Nephron progenitor cell (in vitro differentiated cells): Measurements from ENCODE around the gene MYO1B.

Experiments used
- DNase-seq: peaks from one replicate; pipeline ENCODE4 v3.0.0; 2021
- H3K27ac Mint-ChIP-seq: 2 replicates; pipeline ENCODE4 v1.8.0; 2021; ENCODE audit warnings: mild to moderate bottlenecking, moderate library complexity, mixed read lengths
- H3K27me3 Mint-ChIP-seq: 2 replicates; pipeline ENCODE4 v1.8.0; 2021; ENCODE audit warnings: mild to moderate bottlenecking, low read depth, mixed read lengths; ENCODE audit not compliant: poor library complexity
- H3K36me3 Mint-ChIP-seq: 2 replicates; pipeline ENCODE4 v1.8.0; 2021; ENCODE audit warnings: low read depth, mixed read lengths
- H3K4me1 Mint-ChIP-seq: 2 replicates; pipeline ENCODE4 v1.8.0; 2021; ENCODE audit warnings: mixed read lengths
- H3K4me3 Mint-ChIP-seq: 2 replicates; pipeline ENCODE4 v1.8.0; 2021; ENCODE audit warnings: mild to moderate bottlenecking, moderate library complexity, mixed read lengths
- H3K9me3 Mint-ChIP-seq: 2 replicates; pipeline ENCODE4 v1.8.0; 2021; ENCODE audit warnings: mild to moderate bottlenecking, moderate library complexity, mixed read lengths
- TF ChIP-seq, protein P1 (sequence below): fragments of 200-600 bp; sonication (generic); IDR thresholded peaks from 2 replicates; pipeline ENCODE4 v1.5.0; 2021; ENCODE audit warnings: antibody characterized with exemption

Gene MYO1B

DNA sequence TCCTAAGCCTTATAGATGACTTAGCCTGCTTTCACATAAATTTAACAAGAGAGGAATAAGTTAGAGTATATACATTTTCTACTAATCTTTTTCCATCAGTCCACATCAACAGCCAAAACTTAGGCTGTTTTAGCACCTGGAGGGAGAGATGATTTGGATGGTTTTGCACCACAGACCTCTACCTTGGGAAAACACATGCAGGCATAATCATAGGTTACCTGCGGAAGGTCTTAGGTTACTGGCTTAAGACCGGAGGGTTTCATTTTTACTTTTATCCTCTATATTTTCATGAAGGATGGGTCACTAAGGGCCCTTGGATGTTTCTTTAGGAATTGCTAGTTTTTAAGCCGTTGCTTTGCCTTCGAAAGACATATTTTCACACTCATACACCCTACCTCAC lies 66.0 kb downstream of the MYO1B start:
- H3K4me1 Mint-ChIP-seq: peaks cover 4% of the 10 kb centered on the region
- H3K27me3 Mint-ChIP-seq: no peaks in the 10 kb centered on the region
- no peak overlapping the region for H3K27ac Mint-ChIP-seq
- DNase-seq: no peak
- H3K36me3 Mint-ChIP-seq: peaks cover 14% of the 10 kb centered on the region
- H3K9me3 Mint-ChIP-seq: no peaks in the 10 kb centered on the region
- TF ChIP-seq, protein P1, sequence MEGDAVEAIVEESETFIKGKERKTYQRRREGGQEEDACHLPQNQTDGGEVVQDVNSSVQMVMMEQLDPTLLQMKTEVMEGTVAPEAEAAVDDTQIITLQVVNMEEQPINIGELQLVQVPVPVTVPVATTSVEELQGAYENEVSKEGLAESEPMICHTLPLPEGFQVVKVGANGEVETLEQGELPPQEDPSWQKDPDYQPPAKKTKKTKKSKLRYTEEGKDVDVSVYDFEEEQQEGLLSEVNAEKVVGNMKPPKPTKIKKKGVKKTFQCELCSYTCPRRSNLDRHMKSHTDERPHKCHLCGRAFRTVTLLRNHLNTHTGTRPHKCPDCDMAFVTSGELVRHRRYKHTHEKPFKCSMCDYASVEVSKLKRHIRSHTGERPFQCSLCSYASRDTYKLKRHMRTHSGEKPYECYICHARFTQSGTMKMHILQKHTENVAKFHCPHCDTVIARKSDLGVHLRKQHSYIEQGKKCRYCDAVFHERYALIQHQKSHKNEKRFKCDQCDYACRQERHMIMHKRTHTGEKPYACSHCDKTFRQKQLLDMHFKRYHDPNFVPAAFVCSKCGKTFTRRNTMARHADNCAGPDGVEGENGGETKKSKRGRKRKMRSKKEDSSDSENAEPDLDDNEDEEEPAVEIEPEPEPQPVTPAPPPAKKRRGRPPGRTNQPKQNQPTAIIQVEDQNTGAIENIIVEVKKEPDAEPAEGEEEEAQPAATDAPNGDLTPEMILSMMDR: no peak
- no peak overlapping the region for H3K4me3 Mint-ChIP-seq

DNA sequence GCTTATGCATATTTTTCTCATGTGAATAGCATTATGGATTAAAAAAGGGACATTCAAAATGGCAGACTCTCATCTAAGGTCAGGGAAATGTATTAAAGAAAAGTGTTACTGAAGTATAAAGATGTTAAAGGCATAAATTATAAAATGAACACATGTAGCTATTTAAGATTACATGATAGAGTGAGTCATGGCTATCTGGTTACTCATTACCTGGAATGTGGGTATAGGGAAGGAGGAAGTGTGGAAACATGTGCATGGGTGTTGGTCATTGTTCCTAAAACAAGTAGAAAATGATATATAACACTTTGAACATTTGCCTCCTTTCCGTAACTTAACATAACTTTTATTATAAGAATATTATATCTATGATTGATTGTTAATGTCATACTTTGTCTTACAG lies 66.4 kb downstream of the MYO1B start:
- Mint-ChIP-seq H3K27ac (no peak overlapping the region), H3K9me3 (no peaks in the 10 kb centered on the region), H3K4me1 (peaks cover 6% of the 10 kb centered on the region), H3K4me3 (no peak overlapping the region), H3K36me3 (peaks cover 10% of the 10 kb centered on the region), H3K27me3 (no peaks in the 10 kb centered on the region)
- no peak for DNase-seq
- TF ChIP-seq, protein P1: no peak

DNA sequence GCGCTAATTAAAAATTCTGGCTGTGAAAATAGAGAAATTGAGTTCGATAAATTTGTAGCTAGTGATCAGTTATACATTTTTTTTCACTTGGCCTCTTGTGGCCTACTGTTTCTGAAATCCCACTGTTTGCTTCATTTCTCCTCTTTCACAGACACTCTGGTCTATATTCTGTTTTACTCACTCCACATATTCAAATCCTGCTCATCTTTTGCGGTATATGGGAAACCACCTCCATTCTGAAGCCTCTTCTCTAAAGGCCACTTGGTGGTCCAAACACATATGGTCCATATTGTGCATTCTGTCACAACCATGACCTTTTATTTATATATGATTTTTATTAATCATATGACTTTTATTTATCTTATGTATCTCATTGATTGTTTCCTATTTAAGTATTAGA lies 67.0 kb downstream of the MYO1B start:
- no peak overlapping the region for H3K4me3 Mint-ChIP-seq
- TF ChIP-seq, protein P1: no peak
- H3K27ac Mint-ChIP-seq: no peak overlapping the region
- peaks cover 12% of the 10 kb centered on the region for H3K4me1 Mint-ChIP-seq
- peaks cover 6% of the 10 kb centered on the region for H3K36me3 Mint-ChIP-seq
- H3K27me3 Mint-ChIP-seq: no peaks in the 10 kb centered on the region
- H3K9me3 Mint-ChIP-seq: no peaks in the 10 kb centered on the region
- no peak for DNase-seq

DNA sequence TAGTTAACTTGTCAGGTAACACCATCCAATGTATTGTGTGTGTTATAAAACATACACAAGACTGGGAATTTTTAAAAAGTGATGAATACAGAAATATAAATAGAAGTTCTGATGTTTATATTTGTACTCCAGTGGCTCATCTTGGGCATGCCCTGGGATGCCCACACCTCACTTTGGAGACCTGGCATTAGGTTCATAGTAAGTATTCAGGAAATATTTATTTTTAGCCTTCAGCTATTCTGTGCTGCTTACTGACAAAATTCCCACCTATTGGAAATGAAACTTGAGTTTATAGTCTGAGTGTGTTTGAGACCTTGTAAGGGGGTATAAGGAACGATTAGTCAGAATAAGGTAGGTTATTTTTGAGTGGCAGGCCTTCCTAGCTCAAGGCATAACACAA lies 67.5 kb downstream of the MYO1B start:
- no peak for DNase-seq
- H3K27ac Mint-ChIP-seq: no peak overlapping the region
- no peaks in the 10 kb centered on the region for H3K27me3 Mint-ChIP-seq
- H3K9me3 Mint-ChIP-seq: no peaks in the 10 kb centered on the region
- TF ChIP-seq, protein P1: no peak
- H3K4me3 Mint-ChIP-seq: no peak overlapping the region
- H3K4me1 Mint-ChIP-seq: peaks cover 15% of the 10 kb centered on the region
- peaks cover under 1% of the 10 kb centered on the region for H3K36me3 Mint-ChIP-seq

DNA sequence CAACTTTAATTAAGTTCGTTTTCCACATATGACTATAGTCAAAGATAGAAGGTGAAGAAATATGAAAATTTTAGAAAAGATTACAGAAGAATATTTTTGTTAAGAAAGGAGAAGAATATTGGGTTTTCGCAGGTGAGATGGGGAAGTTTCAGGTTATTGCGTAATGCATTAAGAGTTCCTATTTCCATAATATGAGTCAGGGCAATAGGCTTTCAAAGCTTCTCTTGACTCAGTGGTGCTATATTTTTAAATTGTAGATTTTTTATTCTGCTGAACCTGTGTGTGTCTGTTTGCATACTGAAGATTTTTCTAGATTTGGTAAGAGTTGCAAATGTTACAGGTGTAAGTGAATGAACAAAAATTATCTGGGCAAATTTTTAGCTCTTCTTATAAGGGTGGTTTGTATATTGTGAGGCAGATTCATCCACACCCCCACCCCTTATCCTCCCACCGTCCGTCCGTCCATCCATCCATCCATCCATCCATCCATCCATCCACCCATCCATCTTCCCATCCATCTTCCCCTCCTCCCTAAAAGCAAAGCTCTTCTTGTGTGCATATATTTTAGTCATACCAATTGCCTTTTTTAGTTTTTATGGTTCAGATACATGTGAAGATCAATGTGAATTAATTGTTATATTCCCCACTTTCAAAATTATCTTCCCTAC lies 69.6 kb downstream of the MYO1B start:
- Mint-ChIP-seq H3K27me3 (no peaks in the 10 kb centered on the region), H3K36me3 (no peaks in the 10 kb centered on the region), H3K4me1 (peaks cover 36% of the 10 kb centered on the region), H3K4me3 (no peak overlapping the region), H3K9me3 (no peaks in the 10 kb centered on the region), H3K27ac (no peak overlapping the region)
- TF ChIP-seq, protein P1: no peak
- DNase-seq: no peak

DNA sequence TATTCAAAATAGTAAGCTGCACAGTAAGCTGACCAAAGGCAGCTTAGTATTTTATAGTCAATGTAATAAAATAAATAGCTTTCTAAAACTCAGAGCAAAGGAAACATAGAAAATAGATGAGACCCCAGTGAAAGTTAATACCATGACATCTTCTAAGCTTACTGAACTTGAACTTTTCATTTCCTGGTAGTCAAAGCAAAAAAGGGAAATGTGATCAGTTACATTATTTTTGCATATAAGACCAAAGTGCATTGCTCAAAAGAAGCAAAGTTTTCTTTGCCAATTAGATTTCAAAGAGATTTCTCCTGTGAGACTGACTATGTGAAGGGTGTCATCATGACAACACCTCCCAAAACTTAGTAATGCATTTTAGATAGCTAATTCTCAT lies 70.2 kb downstream of the MYO1B start:
- H3K27ac Mint-ChIP-seq: no peak overlapping the region
- H3K27me3 Mint-ChIP-seq: no peaks in the 10 kb centered on the region
- no peaks in the 10 kb centered on the region for H3K36me3 Mint-ChIP-seq
- H3K4me3 Mint-ChIP-seq: no peak overlapping the region
- H3K9me3 Mint-ChIP-seq: no peaks in the 10 kb centered on the region
- peaks cover 41% of the 10 kb centered on the region for H3K4me1 Mint-ChIP-seq
- DNase-seq: no peak
- TF ChIP-seq, protein P1: no peak
